Adrenal gland (tissue), 12 donors: ENCODE measurements around the gene DYSF. TPM values are rescaled to one million over a fixed set of nuclear protein-coding genes. Genes with fewer than 3 reads are reported as not detected.
A peak's percentile ranks its signal among the peaks of the same experiment; 100 is the strongest.

ENCODE experiments used
- DNase-seq, 7 donors: peaks; one replicate each; pipeline ENCODE4 v3.0.0-alpha.2; 2019 to 2020
- H3K27ac ChIP-seq, 5 donors: fragments of 200-600 bp; sonication (generic) in 4 of 5; 1 replicate in 3 of 5; 2 replicates in 2 of 5; pipeline versions ENCODE4 v1.5.1 to v1.8.0; 2016 to 2020; ENCODE audit warnings: mild to moderate bottlenecking in 1 of 5
- H3K27me3 ChIP-seq: fragments of 200-600 bp; 2 replicates; pipeline ENCODE4 v1.8.0; 2021
- H3K36me3 ChIP-seq, 2 donors: fragments of 200-600 bp; replicated peaks in 1 of 2; 1 replicate in 1 of 2; 2 replicates in 1 of 2; pipeline versions ENCODE4 v1.5.1 to v1.8.0; 2018 to 2022
- H3K4me1 ChIP-seq, 2 donors: fragments of 200-600 bp; replicated peaks in 1 of 2; 1 replicate in 1 of 2; 2 replicates in 1 of 2; pipeline versions ENCODE4 v1.5.1 to v1.8.0; 2018 to 2021
- H3K4me3 ChIP-seq, 4 donors: fragments of 200-600 bp; sonication (generic) in 3 of 4; one replicate each; pipeline ENCODE4 v1.5.1; 2016 to 2018
- H3K9me3 ChIP-seq, 3 donors: fragments of 200-600 bp; sonication (generic) in 1 of 3; replicated peaks in 1 of 3; 1 replicate in 2 of 3; 2 replicates in 1 of 3; pipeline versions ENCODE4 v1.5.1 to v1.8.0; 2016 to 2021
- CTCF ChIP-seq, 6 experiments: fragments of 450-650 bp in 4 of 6; fragments of 200-600 bp in 2 of 6; sonication (generic) in 1 of 6; IDR thresholded peaks; 1 replicate in 5 of 6; 2 replicates in 1 of 6; pipeline versions ENCODE4 v1.5.1 to v1.8.0; 2016 to 2021; ENCODE audit warnings: antibody characterized with exemption in 6 of 6, mild to moderate bottlenecking in 2 of 6, moderate library complexity in 1 of 6
- POLR2A ChIP-seq, 2 donors: fragments of 450-650 bp; IDR thresholded peaks; one replicate each; pipeline ENCODE4 v1.6.1; 2017; ENCODE audit warnings: antibody characterized with exemption in 2 of 2, mild to moderate bottlenecking in 2 of 2, moderate library complexity in 1 of 2
- WGBS, 4 donors: extraction: QIAGEN DNeasy Blood & Tissue Kit in 2 of 4; methylation state at CpG; one replicate each; pipeline versions ENCODE4 v1.1.5 to v1.1.7; 2013 to 2017; 5-methylcytosine and 5-hydroxymethylcytosine counted together
- intact Hi-C, 2 donors: fragments of 100-400 bp; cut with DNase I; formaldehyde crosslinking; loops; one replicate each; pipeline versions ENCODE4 v1.14.1 to v1.15.0; 2022 to 2023
- polyA plus RNA-seq, 3 donors: library from polyadenylated mRNA; stranded (reverse); fragments of 200-250 nt in 2 of 3; fragments of 350-450 nt in 1 of 3; fragmentation: Illumina TruSeq in 1 of 3; extraction: RNeasy Lipid Tissue Mini Kit (QIAGEN cat#74804) in 1 of 3; gene quantifications; one replicate each; pipeline ENCODE4 v1.2.3, GENCODE V29; 2013 to 2014
- total RNA-seq, 9 donors: library from RNA; depleted of rRNA in 4 of 9; stranded (reverse); fragments of >200 nt in 4 of 9; fragments of 120-200 nt in 1 of 9; fragmentation: NEBNext Ultra II Directional in 1 of 9; extraction: Animal tissue kit (Norgen Biotek cat#: 25700) in 1 of 9; gene quantifications; one replicate each; pipeline versions ENCODE4 v1.1.0 to v1.2.4, GENCODE V29; 2013 to 2023
- donor health status: healthy with polysubstance abuse.
- donor health status: Bipolar disorder and iron deficiency.
- donor health status: DM: yes; HTN: yes; CAD: no.
- donor health status: DM: no; HTN: no; CAD: no.
- donor health status: DM: no; HTN: no; CAD: no.
- donor health status: DM: yes; HTN: yes; CAD: no.

Gene DYSF
- total and polyA plus RNA-seq, 12 donors, result 3.2 to 22.4 (median 15.3) TPM

DNA sequence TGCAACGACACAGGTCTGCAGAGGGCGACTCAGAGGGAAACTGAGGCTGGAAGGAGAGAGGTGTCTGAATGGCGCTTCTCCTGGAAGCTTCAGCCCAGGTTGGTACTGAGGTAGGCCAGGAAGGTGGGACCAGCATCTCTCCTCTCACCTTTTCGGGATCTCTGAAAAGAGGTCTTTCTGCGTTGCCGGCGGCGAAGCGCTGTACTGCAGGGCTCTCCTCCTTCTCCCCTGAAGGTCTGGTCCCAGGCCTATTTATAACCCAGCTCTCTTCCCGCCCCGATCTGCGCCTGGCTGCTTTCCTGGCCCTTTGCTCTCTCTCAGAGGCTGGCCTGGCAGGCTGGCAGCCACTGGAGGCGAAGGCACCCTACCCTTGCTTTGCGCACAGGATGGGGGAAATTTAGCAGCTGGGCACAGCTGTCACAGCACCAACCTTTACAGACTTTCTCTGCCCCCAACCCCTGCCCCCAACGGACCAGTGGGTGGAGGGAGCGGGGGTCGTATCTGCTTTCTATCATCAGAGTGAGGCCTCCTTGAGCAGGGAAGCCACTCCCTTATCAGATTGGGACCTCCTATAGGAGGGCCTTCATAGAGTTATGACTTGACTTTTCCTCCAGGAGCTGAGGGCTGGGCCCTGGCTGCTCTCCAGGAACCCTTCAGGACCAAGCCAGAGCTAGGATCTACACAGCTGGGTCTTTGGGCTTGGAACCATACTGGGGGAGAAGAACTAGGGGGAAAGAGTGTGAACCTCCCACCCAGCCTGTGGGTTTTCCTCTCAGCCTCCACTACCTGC is 1.1 kb downstream of the DYSF start:
- H3K4me3 ChIP-seq, result peak overlapping the region in 1 of 4 donors; percentile 48
- H3K27ac ChIP-seq, result no peak overlapping the region
- TF ChIP-seq CTCF (IDR thresholded peaks at IDR 0.05), result no peak
- TF ChIP-seq POLR2A (IDR thresholded peaks at IDR 0.05), result no peak
- no peaks in the 10 kb centered on the region for H3K9me3 ChIP-seq
- 40 to 56% (median 46%) methylated on average over 8 to 17 of the region's 17 CpGs for WGBS, 4 donors
- DNase-seq, result no peak
- no peaks in the 10 kb centered on the region for H3K36me3 ChIP-seq
- peaks cover 21% of the 10 kb centered on the region for H3K27me3 ChIP-seq
- intact Hi-C loops, result no loop called here
- H3K4me1 ChIP-seq, result peaks cover 14 to 21% of the 10 kb centered on the region in 2 donors

GRCh38 chr2:71455011-71455740 is 1.8 kb downstream of the DYSF start:
- 70 to 77% (median 73%) methylated on average over 5 to 8 of the region's 8 CpGs for WGBS, 4 donors
- Histone ChIP-seq H3K9me3 (no peaks in the 10 kb centered on the region), H3K27ac (no peak overlapping the region), H3K4me1 (peaks cover 14 to 21% of the 10 kb centered on the region in 2 donors), H3K27me3 (peaks cover 21% of the 10 kb centered on the region), H3K36me3 (no peaks in the 10 kb centered on the region), H3K4me3 (no peak overlapping the region)
- DNase-seq, result peak in 1 of 7 donors; percentile 41
- TF ChIP-seq POLR2A (IDR thresholded peaks at IDR 0.05), result no peak
- no peak for TF ChIP-seq CTCF (IDR thresholded peaks at IDR 0.05)
- intact Hi-C loops, result no loop called here

- 60 to 72% (median 61%) methylated on average over 6 of the region's 6 CpGs for WGBS, 4 donors
- TF ChIP-seq POLR2A (IDR thresholded peaks at IDR 0.05) (no peak), CTCF (IDR thresholded peaks at IDR 0.05) (no peak)
- Histone ChIP-seq H3K4me1 (peaks cover 14 to 21% of the 10 kb centered on the region in 2 donors), H3K9me3 (no peaks in the 10 kb centered on the region), H3K4me3 (no peak overlapping the region), H3K27me3 (peaks cover 21% of the 10 kb centered on the region), H3K36me3 (no peaks in the 10 kb centered on the region), H3K27ac (no peak overlapping the region)
- DNase-seq, result peak in 1 of 7 donors; percentile 45
- intact Hi-C loops, result no loop called here
Observed at GRCh38 chr2:71455741-71456569, 2.6 kb downstream of the DYSF start.

DNA sequence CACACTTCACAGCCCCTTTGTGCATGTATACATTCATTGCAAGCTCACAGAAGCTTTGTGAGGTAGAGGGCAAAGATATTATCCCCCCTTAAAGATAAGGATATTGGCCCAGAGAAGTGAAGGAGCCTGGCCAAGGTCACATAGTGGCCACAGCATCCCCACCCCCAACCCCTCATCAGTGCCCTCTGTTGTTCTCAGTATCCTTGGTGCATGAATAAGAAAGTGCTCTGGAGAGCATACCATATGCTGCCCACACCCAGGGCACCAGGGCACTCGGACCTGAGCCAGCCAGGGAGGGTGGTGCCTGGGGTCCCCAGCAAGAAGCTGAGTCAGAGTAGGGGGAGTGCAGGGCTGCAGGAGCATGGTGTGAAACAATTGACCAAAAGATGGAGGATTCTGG is 3.3 kb downstream of the DYSF start:
- Histone ChIP-seq H3K4me3 (no peak overlapping the region), H3K4me1 (peaks cover 14 to 21% of the 10 kb centered on the region in 2 donors), H3K27ac (no peak overlapping the region), H3K9me3 (no peaks in the 10 kb centered on the region), H3K36me3 (no peaks in the 10 kb centered on the region), H3K27me3 (peaks cover 21% of the 10 kb centered on the region)
- WGBS, 4 donors, result 50 to 78% (median 68%) methylated on average over 1 of the region's 1 CpG
- intact Hi-C loops, result no loop called here
- DNase-seq, result peak in 2 of 7 donors; percentile 8 to 15
- TF ChIP-seq CTCF (IDR thresholded peaks at IDR 0.05) (no peak), POLR2A (IDR thresholded peaks at IDR 0.05) (no peak)
